ENCODE data around the gene TMPO.
"Not testable (repeated sequence)": the region's sequence is repeated elsewhere in the genome, so short reads cannot be mapped to it uniquely, and the experiment has no call there.

The TMPO gene

DNA sequence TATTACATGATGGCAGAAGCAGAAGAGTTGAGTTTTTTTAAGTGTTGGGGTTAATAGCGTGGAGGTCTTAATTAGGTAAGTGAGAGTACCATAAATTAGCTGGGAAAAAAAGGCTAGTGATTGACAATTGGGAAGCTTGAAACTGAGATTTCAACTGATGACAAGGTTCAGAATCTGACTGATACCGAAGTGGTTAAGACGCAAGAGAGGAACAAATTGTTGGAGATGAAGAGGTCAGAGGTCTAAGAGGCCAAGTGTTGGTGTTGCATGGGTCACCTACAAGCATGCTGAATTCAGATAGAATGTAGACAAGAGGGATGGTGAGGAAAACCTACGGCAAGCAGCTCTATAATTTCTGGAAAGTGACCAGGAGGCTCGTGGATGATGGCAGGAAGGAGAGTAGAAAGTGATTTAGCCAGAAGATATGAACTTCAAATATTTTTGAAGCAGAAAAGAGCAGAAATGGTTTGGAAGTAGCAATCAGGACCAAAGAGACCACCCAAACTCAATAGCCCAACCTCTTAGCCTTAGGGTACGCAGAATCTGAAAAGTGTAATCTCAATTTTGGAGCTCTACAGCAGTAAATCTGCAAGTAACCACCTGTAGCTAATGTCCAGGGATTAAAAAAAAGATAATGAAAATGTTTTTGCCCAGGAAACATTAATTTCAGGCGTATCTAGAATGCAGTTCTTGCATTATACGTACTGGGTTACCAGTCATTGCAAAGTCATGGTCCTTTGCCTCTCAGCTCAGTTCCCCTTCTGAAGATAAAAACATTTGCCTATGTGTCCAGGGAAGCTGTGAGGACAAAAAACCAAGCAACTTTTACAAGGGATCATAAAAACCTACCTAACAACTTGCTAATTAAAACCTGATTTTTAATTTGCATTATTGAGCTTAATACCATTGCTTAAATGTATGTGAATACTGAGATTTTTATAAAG, 1.7 kb upstream of the TMPO start:
- no peak for DNase-seq

DNA sequence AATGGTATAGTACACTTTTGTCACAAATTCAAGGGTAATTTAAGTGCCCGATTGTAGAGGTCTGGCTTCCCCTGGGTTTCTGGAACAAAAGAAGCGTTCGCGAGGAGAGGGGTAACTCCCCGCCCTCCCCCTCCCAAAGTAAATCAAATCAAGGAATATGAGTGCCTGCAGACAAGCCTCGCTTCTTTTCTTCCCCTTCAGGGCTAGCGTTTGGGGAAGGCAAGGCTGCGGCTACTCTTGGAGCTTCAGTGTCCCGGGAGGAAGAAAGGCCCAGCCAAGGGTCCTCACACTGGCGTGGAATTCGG, 456 bp upstream of the TMPO start:
- DNase-seq = no peak

DNA sequence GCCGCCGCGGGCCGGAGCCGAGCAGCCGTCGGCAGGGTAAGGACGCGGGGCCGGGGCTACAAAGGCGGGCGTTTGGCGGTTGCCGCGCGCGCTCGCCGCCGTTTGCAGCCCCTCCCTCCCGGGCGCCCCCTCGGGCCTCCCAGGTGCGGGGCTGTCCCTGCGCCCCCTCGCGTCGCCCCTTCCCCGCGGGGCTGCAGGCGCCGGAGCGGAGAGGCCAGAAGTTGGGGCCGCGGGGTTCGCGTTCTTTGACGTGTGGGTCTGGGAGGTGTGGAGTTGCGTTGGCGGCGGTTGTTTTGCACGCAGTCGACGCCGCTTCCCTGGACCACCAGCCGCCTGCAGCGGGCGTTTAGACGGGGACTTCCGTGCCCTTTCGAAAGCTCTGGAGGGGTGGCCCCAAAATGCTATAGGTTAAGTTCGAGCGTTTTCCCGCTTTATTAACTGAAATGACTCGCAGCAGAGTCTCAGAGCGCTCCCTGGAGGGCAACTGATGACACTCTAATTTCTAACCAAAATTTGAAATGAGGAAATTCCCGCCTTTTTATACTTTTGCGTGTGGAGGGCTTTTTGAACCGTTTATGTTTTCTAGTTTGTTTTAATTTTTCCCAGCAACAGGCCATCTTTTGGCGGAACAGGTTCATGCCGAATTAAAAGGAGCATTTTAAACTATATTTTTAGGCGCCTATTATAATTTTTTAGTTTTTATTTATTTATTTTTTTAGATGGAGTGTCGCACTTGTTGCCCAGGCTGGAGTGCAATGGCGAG, 902 bp downstream of the TMPO start:
- peak; percentile 92 for DNase-seq

DNA sequence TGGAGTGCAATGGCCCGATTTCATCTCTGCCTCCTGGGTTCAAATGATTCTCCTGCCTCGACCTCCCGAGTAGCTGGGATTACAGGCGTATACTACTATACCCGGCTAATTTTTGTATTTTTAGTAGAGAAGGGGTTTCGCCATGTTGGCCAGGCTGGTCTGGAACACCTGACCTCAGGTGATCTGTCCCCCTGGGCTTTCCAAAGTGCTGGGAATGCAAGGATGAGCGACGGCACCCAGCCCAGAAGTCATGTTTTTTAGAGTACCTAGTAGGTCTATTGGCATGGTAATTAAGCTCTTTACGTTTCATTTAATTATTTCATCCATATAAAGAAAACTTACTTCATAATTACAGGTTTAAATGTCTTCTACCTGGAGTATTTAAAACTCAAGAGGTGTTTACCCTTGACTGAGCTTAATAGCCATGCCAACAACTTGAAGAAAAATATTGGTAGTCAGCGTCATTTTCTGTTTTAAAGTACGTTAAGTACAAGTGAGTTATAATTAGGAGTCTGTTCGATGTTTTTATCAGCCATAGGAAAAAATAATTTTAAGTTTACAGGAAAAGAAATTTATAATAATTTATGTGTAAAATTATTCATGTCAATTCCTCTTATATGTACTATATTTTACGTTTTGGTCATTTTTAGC, 4.0 kb downstream of the TMPO start:
- no peak for DNase-seq

DNA sequence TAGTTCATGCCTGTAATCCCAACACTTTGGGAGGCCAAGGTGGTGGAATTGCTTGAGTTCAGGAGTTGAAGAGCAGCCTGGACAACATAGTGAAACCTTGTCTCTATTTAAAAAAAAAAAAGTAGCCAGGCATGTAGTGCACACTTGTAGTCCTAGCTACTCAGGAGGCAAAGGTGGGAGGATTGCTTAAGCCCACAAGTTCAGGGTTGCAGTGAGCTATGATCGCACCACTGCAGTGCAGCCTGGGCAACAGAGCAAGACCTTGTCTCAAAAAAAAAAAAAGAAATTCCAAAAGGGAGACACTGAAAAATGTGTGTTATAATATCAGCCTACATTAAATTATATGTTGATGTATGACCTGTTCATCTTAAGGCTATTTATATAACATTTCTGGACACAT, 14.7 kb downstream of the TMPO start:
- DNase-seq = no peak

DNA sequence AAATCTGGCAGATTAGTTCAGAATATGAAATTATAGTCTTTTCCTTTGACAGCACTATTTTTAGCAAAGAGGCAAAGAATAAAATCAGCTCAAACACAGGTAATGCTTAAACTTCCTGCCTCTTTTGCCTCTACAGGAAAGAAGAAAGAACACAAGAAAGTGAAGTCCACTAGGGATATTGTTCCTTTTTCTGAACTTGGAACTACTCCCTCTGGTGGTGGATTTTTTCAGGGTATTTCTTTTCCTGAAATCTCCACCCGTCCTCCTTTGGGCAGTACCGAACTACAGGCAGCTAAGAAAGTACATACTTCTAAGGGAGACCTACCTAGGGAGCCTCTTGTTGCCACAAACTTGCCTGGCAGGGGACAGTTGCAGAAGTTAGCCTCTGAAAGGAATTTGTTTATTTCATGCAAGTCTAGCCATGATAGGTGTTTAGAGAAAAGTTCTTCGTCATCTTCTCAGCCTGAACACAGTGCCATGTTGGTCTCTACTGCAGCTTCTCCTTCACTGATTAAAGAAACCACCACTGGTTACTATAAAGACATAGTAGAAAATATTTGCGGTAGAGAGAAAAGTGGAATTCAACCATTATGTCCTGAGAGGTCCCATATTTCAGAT, 17.4 kb downstream of the TMPO start:
- peak; percentile 68 for DNase-seq

DNA sequence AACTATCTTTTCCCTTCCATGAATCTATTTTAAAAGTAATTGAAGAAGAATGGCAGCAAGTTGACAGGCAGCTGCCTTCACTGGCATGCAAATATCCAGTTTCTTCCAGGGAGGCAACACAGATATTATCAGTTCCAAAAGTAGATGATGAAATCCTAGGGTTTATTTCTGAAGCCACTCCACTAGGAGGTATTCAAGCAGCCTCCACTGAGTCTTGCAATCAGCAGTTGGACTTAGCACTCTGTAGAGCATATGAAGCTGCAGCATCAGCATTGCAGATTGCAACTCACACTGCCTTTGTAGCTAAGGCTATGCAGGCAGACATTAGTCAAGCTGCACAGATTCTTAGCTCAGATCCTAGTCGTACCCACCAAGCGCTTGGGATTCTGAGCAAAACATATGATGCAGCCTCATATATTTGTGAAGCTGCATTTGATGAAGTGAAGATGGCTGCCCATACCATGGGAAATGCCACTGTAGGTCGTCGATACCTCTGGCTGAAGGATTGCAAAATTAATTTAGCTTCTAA, 18.4 kb downstream of the TMPO start:
- no peak for DNase-seq

DNA sequence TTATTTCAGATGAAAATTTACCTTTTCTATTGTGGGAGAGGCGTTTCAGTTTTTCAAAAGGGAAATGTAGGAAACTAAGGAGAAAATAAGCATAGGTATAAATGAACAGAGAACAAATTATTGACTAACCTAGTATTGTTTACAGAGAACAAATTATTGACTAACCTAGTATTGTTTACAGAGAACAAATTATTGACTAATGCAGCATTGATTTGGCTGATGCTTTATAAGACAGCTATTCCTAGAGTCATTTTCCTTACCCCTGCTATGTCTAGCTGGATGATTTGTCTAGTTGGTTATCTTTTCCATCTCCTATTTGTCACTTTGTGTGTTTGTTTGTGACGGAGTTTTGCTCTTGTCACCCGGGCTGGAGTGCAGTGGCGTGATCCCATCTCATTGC, 22.6 kb downstream of the TMPO start:
- DNase-seq = no peak

DNA sequence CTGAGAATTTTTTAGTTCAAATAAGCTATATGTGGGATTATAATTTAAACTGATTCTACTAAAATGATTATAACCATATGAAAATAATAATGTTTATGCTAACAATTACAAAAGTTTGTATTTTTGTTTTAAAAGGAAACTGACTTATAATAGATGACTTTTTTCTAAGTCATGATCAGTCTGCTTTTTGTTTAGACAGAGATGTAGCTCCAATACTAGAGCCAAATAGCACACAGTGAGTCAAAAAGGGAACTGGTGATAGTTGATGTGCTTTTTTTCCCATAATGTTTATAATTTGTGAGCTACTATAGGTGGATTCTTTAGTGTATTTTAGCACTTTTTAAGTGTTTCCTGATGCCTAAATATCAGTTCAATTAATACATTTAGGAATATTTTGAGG, 28.3 kb downstream of the TMPO start:
- DNase-seq = no peak

DNA sequence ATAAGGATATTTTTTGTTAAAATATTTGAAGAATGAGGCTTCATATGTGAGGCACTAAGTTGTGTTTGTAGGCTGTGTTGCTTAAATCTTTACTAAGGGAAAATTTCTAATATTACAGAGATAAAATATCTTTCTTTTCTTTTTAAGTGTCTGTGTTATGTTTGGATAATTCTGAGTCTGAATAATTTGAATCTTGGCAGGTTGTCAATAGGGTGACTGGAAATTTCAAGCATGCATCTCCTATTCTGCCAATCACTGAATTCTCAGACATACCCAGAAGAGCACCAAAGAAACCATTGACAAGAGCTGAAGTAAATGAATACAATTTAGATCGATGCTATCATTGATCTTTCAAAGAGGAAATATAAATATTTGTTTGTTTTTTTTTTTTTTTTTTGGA, 29.4 kb downstream of the TMPO start:
- no peak for DNase-seq

DNA sequence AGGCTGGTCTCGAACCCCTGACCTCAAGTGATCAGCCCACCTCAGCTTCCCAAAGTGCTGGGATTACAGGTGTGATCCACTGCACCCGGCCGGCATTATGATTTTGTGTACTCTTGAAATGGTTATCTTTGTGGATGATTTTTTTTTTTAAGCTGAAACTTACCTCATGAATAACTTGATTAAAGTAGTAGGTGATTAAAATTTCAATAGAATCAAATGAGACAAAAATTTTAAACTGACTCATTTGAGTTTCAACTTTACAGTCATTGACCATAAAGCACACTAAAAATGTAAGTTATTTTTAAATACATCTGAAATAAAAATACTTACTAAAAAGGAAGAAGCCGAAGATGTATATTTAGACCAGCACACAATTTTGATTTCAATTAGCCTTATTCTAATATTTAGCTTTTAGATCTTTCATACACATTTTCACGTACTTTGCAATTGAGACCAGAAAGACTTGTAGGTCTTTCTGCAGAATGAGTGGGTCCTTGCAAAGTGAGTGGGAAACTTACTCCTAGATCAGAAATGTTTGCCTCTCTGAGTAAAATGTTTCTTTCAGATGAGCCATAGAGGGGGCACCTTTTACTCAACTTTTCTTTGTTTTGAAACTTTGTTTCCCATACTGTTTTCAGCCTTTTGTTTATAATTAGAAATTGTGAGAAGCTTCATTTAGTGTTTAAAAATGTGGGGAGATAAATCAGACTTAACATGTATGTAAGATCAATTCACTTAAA, 34.2 kb downstream of the TMPO start:
- DNase-seq = no peak

DNA sequence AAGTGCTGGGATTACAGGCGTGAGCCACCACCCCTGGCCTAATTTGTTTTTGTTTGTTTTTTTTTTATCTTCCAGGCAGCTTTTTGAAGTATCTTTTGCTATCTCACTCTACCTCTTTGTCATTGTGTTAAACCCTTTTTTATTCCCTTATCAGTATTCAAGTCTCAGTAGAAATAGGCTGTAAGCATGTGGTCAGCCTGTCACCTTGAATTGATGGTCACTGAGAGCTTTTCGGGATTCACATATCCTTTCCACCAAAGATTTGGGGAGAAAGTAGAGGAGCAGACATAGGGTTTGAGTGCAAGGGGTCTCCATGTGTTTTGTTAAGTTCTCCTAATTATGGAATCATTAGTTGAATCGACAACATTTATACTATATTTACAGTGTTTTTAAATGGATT, 36.4 kb downstream of the TMPO start:
- DNase-seq = no peak

DNA sequence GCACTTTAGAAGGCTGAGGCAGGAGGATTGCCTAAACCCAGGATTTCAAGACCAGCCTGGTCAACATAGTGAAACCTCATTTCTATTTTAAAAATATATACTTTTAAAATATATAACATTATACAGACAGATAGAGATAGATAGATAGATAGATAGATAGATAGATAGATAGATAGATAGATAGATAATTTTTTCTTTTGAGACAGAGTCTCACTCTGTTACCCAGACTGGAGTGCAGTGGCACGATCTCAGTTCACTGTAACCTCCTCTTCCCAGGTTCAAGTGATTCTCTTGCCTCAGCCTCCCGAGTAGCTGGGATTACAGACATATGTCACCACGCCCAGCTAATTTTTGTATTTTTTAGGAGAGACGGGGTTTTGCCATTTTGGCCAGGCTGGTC, 42.7 kb downstream of the TMPO start:
- not testable (repeated sequence) for DNase-seq

DNA sequence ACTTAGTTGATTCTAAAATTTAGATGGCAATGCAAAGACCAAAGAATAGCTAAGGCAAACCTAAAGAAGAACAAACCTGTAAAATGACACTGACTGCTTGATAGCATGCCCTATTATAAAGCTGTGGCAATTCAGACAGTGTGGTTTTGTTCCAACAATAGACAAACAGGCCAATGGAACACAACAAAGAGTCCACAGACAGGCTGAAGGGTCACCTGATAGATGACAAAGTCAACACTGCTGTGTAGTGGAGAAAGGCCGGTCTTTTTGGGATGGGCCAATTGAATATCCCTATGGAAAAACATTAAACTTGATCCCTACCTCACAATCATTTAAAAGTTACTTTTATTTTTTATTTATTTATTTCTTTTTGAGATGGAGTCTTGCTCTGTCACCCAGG, 44.3 kb downstream of the TMPO start:
- no peak for DNase-seq

DNA sequence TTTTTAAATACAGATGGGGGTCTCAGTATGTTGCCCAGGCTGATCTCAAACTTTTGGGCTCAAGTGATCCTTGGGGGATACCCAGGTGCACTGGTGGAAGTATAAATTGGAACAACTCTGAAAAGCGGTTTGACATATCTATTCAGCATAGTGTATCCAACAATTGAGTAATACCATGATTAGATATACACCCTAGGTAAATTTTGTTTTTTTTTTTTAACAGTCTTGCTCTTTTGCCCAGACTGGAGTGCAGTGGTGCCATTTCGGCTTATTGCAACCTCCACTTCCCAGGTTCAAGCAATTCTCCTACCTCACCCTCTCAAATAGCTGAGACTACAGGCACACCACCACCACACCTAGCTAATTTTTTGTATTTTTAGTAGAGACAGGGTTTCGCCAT, 46.5 kb downstream of the TMPO start:
- no peak for DNase-seq

DNA sequence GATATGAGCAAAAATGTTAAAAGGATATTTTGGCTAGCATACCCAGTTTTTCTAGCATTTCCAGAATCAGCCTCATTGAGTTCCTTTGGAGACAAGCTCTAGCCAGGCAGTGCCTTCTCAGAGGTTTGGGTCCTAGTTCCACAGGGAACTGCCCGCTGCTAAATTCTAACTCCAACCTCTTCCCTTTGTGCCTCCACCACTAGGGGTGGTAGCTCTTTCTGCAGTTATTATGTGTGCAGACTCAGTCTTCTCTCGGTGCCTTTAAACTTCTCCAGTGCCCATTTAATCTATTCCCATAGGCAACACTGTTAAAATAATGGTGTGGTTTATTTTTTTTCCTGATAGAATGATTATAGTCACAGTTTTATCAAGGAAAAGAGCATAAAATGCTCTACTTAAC, 56.6 kb downstream of the TMPO start:
- DNase-seq = no peak

DNA sequence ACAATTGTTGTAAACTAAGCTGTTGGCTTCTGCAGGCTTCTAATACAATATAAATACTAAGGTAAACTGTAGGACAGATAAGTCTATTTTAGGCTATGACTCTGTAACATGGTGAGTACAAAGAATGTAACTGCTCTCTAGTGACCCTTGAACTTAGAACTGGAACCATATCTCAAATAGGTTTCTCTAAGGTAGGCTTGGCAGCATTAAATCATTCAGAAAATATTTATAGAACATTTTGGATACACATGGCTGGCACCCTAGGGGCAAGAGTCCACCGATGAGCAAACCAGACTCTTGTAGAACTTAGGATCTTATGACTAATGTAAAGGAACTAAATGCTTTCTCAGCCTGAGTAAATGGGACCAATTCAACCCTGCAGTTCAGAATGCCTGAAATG, 58.7 kb downstream of the TMPO start:
- DNase-seq = no peak

DNA sequence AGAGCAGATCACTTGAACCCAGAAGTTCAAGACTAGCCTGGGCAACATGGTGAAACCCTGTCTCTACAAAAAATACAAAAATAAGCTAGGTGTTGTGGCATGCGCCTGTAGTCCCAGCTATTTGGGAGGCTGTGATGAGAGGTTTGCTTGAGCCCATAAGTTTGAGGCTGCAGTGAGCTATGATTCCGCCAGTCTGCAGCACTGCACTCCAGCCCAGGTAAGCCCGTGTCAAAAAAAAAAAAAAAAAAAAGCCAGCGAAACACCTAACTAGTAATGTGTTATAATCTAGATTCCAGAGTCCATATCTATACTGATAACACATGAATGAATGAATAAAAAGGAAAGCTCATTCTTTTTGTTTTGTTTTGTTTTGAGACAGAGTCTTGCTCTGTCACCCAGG, 59.6 kb downstream of the TMPO start:
- no peak for DNase-seq

DNA sequence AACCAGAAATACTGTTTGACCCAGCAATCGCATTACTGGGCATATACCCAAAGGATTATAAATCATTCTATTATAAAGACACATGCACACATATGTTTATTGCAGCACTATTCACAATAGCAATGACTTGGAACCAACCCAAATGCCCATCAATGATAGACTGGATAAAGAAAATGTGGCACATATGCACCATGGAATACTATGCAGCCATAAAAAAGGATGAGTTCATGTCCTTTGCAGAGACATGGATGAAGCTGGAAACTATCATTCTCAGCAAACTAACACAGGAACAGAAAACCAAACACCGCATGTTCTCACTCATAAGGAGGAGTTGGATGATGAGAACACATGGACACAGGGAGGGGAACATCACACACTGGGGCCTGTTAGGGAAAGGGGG, 61.4 kb downstream of the TMPO start:
- not testable (repeated sequence) for DNase-seq

DNA sequence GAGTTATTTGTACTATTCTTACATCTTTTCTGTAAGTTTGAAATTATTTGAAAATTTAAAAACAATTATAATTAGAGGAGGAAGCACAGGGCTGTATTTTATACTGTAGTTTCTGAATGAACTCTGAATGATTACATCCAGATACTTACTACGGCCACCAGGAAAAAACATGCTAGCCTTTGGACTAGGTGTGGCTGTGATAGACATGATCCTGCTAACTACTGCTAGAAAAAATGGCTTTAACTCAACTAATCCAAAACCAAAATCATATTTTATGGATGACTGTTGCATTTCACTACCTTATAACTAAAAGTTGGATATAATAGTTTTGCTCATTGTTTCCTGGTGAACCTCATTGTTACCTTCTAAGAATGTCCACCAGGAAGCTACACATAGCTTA, 63.0 kb downstream of the TMPO start:
- no peak for DNase-seq

DNA sequence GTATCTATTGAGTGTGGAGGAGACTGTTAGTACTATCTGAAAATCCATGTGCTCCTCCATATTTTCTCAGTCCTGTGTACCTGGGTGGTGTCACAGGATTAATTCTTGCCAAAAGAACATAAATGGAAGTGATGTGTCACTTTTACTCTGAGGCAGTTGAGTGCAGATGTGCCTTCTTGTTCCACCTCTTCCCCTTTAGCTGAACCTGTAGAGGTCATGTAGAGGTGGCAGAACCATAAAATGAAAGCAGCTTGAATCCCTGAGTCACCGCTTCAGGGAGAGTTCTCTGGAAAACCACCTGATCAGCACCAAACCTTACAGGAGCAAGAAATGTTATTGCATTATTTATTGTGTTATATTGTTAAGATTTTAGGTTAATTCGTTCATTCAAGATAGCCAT, 63.4 kb downstream of the TMPO start:
- no peak for DNase-seq

DNA sequence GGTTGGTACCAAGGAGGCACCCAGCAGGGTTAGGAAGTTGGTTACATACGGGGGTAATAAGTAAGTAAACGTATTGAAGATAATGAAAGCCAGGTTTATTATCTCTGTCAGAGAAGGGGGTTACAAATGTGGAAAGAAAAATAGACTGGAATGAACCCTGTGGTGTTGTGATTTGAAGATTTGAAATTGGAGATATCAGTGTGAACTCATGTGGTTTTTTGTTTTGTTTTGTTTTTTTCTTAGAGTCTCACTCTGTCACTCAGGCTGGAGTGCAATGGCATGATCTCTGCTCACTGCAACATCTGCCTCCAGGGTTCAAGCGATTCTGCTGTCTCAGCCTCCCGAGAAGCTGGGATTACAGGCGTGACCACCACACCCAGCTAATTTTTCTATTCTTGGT, 64.0 kb downstream of the TMPO start:
- DNase-seq = no peak

DNA sequence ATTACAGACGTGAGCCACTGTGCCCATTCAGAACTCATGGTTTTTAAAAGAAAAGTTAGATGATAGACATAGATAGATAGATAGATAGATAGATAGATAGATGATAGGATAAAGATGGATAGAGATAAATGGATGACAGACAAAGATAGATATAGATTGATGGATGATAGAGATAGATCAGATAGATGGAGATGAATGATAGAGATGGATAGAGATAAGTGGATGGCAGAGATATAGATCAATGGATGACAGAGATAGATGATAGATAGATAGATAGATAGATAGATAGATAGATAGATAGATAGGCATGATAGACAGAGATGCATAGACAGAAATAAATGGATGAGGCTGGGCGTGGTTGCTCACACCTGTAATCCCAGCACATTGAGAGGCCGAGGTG, 64.4 kb downstream of the TMPO start:
- DNase-seq = no peak

All from CD4-positive, alpha-beta T cell treated with Interleukin-21 for 1 hour (primary cell).